Psoas muscle (tissue), 8 donors: ENCODE measurements around the gene NCKAP5L. TPM values are rescaled to one million over a fixed set of nuclear protein-coding genes. Genes with fewer than 3 reads are reported as not detected.
"Not testable (repeated sequence)": the region's sequence is repeated elsewhere in the genome, so short reads cannot be mapped to it uniquely, and the experiment has no call there.

Experiments used
- ATAC-seq, 4 donors: fragments of 200-7000 bp; cut with Tn5 transposase; one replicate each; pipeline ENCODE4 v1.9.1; 2020; ENCODE audit warnings: moderate library complexity in 3 of 4, mild to moderate bottlenecking in 2 of 4
- DNase-seq, 2 donors: peaks; one replicate each; pipeline ENCODE4 v3.0.0-alpha.2; 2020
- H3K27ac ChIP-seq: fragments of 200-600 bp; one replicate; pipeline ENCODE4 v1.8.0; 2022
- H3K27me3 ChIP-seq, 3 donors: fragments of 200-600 bp in 1 of 3; one replicate each; pipeline versions ENCODE4 v1.6.1 to v1.8.0; 2013 to 2022; ENCODE audit warnings: low read length in 2 of 3, mild to moderate bottlenecking in 2 of 3, moderate library complexity in 1 of 3; ENCODE audit not compliant: insufficient read depth in 3 of 3
- H3K36me3 ChIP-seq, 2 donors: fragments of 200-600 bp in 1 of 2; one replicate each; pipeline versions ENCODE4 v1.6.1 to v1.8.0; 2013 to 2022; ENCODE audit warnings: low read depth in 1 of 2, mild to moderate bottlenecking in 1 of 2, moderate library complexity in 1 of 2; ENCODE audit not compliant: insufficient read depth in 1 of 2
- H3K4me1 ChIP-seq: fragments of 200-600 bp; one replicate; pipeline ENCODE4 v1.8.0; 2022
- H3K4me3 ChIP-seq: fragments of 200-600 bp; one replicate; pipeline ENCODE4 v1.8.0; 2022; ENCODE audit warnings: mild to moderate bottlenecking
- H3K9me3 ChIP-seq: fragments of 200-600 bp; one replicate; pipeline ENCODE4 v1.8.0; 2022
- CTCF ChIP-seq: fragments of 200-600 bp; IDR thresholded peaks from one replicate; pipeline ENCODE4 v1.8.0; 2022; ENCODE audit warnings: antibody characterized with exemption
- WGBS, 3 donors: extraction: QIAGEN DNeasy Blood & Tissue Kit; methylation state at CpG; one replicate each; pipeline versions ENCODE4 v1.1.6 to v1.1.7; 2013; 5-methylcytosine and 5-hydroxymethylcytosine counted together
- intact Hi-C, 2 donors: fragments of 100-400 bp; cut with DNase I; formaldehyde crosslinking; loops; one replicate each; pipeline versions ENCODE4 v1.11.0 to v1.14.2; 2022
- polyA plus RNA-seq, 3 donors: library from polyadenylated mRNA; stranded (reverse); fragments of 200-250 nt; gene quantifications; one replicate each; pipeline ENCODE4 v1.2.3, GENCODE V29; 2013
- total RNA-seq, 4 donors: library from RNA; stranded (reverse); fragmentation: NEBNext Ultra II Directional in 2 of 4; extraction: Animal tissue kit (Norgen Biotek cat#: 25700) in 2 of 4; gene quantifications; one replicate each; pipeline versions ENCODE4 v1.2.1 to v1.2.4, GENCODE V29; 2021 to 2023
- donor health status: healthy with polysubstance abuse.
- donor health status: DM: no; HTN: no; CAD: no; lungs with moderate emphysema.
- donor health status: Bipolar disorder and iron deficiency.
- donor health status: healthy.
- donor health status: DM: yes; HTN: yes; CAD: no.
- donor health status: DM: no; HTN: no; CAD: no.
- donor health status: DM: no; HTN: no; CAD: no.
- donor health status: DM: yes; HTN: yes; CAD: no.

The NCKAP5L gene
- total and polyA plus RNA-seq, 7 donors = 6.8 to 16.5 (median 11.7) TPM

DNA sequence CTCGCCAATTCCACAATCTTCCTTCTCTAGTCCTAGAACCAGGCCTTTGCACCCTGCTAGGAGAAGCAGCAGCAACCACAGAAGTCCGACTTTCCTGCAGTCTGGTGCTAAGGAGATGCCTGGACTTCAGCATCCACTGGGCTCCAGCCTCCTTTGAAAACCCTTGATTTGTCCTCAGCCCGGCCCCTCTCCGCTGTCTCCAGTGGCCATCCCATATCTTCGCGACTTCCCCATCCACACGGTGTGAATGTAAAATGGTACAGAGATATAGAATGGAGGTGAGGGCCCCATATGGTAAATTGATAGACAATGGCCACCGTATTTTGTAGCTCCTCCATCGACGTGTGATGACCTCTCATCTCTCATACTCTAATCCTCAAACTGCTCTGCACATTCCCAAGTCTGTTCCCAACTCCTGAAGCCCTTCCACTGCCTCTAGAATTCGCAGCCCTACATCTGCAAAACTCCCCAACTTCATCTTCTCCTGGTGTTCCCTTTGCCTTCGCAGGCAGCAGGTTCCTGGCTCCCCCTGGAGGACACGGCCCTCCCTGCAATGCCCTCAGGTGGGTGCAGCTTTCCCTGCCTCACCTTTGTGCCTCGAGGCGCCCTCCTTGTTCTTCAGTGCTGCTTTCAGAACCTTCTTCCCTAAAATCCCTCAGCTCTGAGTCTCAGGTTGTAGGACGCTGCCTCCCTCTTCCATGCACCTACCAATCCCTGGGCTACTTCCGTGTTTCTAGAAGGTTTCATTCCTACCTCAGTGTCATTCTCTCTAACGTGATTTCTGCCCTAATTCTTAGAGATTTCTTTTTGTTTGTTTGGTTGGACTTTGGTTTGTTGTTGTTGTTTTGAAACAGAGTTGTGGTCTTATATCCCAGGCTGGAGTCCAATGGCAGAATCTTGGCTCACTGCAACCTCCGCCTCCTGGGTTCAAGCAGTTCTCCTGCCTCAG, 50.1 kb downstream of the NCKAP5L start:
- DNase-seq (no peak), ATAC-seq (peak; percentile 43 to 76 (median 58))
- 53 to 60% (median 56%) methylated on average over 19 of the region's 19 CpGs for WGBS, 3 donors
- Histone ChIP-seq H3K36me3 (no peaks in the 10 kb centered on the region), H3K27ac (no peak overlapping the region), H3K27me3 (no peaks in the 10 kb centered on the region), H3K9me3 (no peaks in the 10 kb centered on the region), H3K4me1 (peaks cover 7% of the 10 kb centered on the region), H3K4me3 (no peak overlapping the region)
- peak; percentile 73 for TF ChIP-seq CTCF
- intact Hi-C loops = loop anchor here (2.0 to 5.0 kb wide), 4 partner anchors 61 to 279 kb away; partner anchors contain the start of gene ASIC1 (in 1 of the 2)

GRCh38 chr12:49777341-49777740, 50.9 kb downstream of the NCKAP5L start:
- H3K36me3 ChIP-seq = no peaks in the 10 kb centered on the region
- no peak overlapping the region for H3K4me3 ChIP-seq
- peaks cover 5% of the 10 kb centered on the region for H3K4me1 ChIP-seq
- no peaks in the 10 kb centered on the region for H3K27me3 ChIP-seq
- no peak for TF ChIP-seq CTCF
- intact Hi-C loops = loop anchor here (2.0 to 5.0 kb wide), 4 partner anchors 61 to 280 kb away; partner anchors contain the start of gene ASIC1 (in 1 of the 2)
- no peak overlapping the region for H3K27ac ChIP-seq
- H3K9me3 ChIP-seq = no peaks in the 10 kb centered on the region
- ATAC-seq = no peak
- WGBS, 3 donors = 93 to 96% (median 95%) methylated on average over 3 of the region's 3 CpGs
- no peak for DNase-seq

- Histone ChIP-seq H3K4me1 (peaks cover 5% of the 10 kb centered on the region), H3K4me3 (no peak overlapping the region), H3K9me3 (no peaks in the 10 kb centered on the region), H3K27me3 (no peaks in the 10 kb centered on the region), H3K36me3 (no peaks in the 10 kb centered on the region), H3K27ac (no peak overlapping the region)
- 72 to 89% (median 80%) methylated on average over 5 of the region's 5 CpGs for WGBS, 3 donors
- DNase-seq = no peak
- TF ChIP-seq CTCF = no peak
- ATAC-seq = no peak
- intact Hi-C loops = loop anchor here (2.0 to 5.0 kb wide), 4 partner anchors 62 to 280 kb away; partner anchors contain the start of gene ASIC1 (in 1 of the 2)
Observed at GRCh38 chr12:49776858-49777257, 51.4 kb downstream of the NCKAP5L start.

- Histone ChIP-seq H3K9me3 (no peaks in the 10 kb centered on the region), H3K27me3 (no peaks in the 10 kb centered on the region), H3K4me3 (peak overlapping the region; percentile 14), H3K27ac (no peak overlapping the region), H3K36me3 (no peaks in the 10 kb centered on the region), H3K4me1 (peaks cover 5% of the 10 kb centered on the region)
- peak; percentile 72 to 85 for DNase-seq
- TF ChIP-seq CTCF = peak; percentile 84
- ATAC-seq = peak; percentile 90 to 97 (median 94)
- intact Hi-C loops = loop anchor here (2.0 to 5.0 kb wide), 4 partner anchors 62 to 281 kb away; partner anchors contain the start of gene ASIC1 (in 1 of the 2)
- WGBS, 3 donors = 12 to 13% (median 12%) methylated on average over 7 of the region's 7 CpGs
Observed at GRCh38 chr12:49776413-49776812, 51.8 kb downstream of the NCKAP5L start.

GRCh38 chr12:49773102-49773501, 55.1 kb downstream of the NCKAP5L start:
- H3K36me3 ChIP-seq, H3K4me3 ChIP-seq, ATAC-seq, H3K4me1 ChIP-seq, H3K27ac ChIP-seq, intact Hi-C loops, H3K9me3 ChIP-seq, H3K27me3 ChIP-seq, DNase-seq: not testable (repeated sequence)
- WGBS, 3 donors = 78 to 85% (median 82%) methylated on average over 6 to 7 of the region's 7 CpGs
